ENCODE data around the gene MTOR.
"Not testable (repeated sequence)": the region's sequence is repeated elsewhere in the genome, so short reads cannot be mapped to it uniquely, and the experiment has no call there.

Gene MTOR

DNA sequence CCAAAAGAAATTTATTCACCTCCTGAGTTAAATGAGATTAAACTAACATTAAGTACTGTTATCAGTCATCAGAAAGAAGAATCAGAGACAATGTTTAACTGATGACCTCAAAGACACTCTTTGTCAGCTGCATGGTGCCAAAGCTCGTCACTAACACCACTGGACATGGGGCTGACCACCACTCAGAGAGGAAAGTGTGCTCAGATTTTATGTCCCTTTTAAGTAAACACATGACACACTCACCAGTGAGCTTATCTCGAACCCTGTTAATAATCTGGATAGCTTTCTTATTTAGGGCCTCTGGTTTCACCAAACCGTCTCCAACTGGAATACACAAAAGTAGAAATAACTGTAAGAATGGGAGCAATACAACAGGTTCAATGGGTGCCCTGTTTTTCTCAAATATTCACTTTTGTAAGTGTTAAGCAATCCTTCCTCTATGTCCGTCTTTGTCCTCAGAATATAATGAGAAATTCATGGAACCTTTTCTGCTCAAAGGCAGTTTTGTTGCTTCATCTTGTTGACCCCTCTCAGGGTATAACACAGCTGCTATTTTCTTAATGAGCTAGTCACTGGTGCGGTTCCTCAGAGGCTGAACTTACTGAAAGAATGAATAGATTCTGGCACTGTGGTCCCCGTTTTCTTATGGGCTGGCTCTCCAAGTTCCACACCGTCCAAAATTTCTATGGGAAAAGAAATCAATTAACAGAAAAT is 153.1 kb downstream of the MTOR start:
- no peak for DNase-seq (ENCODE audit: low spot score)

DNA sequence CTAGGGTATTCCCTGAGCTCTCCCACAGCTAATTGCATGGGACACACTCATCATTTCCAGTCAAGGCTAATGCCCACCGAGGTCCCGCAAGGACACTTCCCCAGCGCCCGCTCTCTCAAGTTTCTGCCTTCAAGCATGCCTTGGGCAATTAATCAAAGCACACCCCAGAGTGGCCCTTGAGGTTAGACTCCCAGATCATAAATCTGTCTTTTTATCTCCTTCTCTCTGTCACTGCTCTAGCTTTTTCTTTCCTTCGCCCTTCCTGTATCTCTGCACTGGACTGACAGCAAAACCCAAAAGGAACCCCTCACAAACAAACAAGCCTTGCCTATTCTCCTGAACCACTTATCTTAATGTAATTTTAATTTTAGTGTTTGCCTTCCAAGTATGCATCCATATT is 154.8 kb downstream of the MTOR start:
- DNase-seq (ENCODE audit: low spot score), result no peak

GRCh38 chr1:11105586-11105985 is 156.8 kb downstream of the MTOR start:
- no peak for DNase-seq (ENCODE audit: low spot score)

- DNase-seq (ENCODE audit: low spot score), result no peak
Observed at GRCh38 chr1:11101347-11101746, 161.0 kb downstream of the MTOR start.

- DNase-seq (ENCODE audit: low spot score), result not testable (repeated sequence)
Observed at GRCh38 chr1:11100806-11101205, 161.5 kb downstream of the MTOR start.

DNA sequence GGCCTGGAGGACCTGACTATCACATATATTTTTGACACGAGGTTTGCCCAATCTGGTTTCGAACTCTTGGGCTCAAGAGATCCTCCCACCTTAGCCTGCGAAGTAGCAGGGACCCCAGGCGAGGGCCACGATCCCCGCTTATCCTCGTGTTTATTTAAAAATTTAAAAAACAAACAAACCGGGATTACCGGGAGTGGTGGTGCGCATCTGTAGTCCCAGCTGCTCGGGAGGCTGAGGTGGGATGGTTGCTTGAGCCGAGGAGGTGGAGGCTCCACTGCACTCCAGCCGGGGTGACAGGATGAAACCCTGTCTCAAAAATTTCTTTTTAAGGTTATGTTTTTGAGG is 162.2 kb downstream of the MTOR start:
- no peak for DNase-seq (ENCODE audit: low spot score)

DNA sequence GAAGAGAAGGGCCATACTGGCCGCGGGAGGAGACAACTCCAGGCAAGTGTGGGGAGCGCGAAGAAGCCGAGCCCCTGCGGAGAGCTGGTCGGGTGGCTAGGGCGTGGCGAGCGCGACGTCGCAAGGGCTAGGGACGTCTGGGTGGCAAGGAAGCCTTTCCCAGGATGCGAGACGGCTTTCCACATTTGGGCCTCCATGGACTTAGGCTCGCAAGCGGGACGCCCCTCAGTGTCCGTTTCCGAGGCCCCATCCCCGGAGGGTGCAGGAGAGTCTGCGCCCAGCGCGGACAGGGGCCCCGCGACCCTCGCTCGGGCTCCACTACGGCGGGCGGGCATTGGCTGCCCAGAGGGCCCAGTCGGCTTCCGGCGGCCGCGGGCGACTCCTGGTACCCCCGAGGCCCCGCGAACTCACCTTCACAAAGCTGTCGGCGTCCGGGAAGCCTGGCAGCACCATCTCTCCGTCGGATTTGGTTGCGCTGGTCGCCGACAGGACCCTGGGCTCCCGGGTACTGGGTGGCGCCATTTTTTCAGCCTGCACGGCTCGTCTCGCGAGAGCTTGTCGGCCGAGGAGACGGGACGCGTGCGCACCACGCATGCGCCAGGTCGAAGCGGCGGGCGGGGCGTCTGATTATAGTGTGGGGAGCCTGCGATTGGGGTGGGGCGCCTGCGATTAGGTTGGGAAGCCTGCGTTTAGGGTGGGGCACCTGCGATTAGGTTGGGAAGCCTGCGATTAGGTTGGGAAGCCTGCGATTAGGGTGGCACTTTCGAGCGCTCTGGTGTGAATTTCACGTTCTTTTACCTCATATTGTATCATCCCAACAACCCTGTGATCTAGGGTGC is 162.8 kb downstream of the MTOR start, which contains the start of gene EXOSC10:
TSS of gene EXOSC10 (minus strand) at position 560 of the 839 bp plus-strand sequence. CDS start at position 522, 38 bp downstream.
- peak; percentile 83 for DNase-seq (ENCODE audit: low spot score)

DNA sequence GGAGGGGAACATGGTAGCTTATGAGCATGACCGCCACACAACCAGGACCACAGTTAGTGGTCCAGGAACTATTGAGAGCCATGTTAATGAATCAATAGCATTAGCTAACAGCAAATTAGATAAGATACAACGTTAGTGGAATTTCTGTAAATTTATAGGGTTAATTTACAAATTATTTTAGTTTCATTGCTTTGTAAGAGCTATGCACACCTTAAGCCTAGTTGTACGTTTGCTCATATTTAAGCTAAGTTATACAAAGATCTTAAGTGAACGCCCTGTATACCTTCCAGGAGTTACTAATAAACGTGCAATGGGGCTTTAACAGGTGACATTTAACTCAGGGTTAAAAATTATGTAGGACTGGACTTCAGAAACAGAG is 163.4 kb downstream of the MTOR start:
- no peak for DNase-seq (ENCODE audit: low spot score)

DNA sequence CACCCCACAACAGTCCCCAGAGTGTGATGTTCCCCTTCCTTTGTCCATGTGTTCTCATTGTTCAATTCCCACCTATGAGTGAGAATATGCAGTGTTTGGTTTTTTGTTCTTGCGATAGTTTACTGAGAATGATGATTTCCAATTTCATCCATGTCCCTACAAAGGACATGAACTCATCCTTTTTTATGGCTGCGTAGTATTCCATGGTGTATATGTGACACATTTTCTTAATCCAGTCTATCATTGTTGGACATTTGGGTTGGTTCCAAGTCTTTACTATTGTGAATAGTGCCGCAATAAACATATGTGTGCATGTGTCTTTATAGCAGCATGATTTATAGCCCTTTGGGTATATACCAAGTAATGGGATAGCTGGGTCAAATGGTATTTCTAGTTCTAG is 178.6 kb downstream of the MTOR start:
- not testable (repeated sequence) for DNase-seq (ENCODE audit: low spot score)

DNA sequence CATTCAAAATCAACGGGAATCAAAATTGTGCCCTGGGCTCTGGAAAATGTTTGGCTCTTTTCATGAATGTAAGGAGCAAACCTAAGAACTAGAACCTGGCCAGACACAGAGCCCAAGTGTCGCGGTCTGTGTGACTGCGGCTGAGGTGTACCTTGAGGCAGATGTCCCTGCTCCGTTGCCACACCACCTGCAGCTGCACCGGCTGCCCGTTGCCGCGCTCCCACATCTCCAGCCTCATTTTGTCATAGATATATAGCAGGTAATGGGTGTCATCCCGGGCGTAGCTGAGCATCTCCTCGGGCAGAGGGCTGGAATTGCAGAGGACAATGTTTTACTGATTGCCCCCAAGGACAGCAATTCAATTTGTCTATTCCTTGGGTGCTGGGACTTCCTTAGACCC is 181.4 kb downstream of the MTOR start:
- DNase-seq (ENCODE audit: low spot score), result no peak

DNA sequence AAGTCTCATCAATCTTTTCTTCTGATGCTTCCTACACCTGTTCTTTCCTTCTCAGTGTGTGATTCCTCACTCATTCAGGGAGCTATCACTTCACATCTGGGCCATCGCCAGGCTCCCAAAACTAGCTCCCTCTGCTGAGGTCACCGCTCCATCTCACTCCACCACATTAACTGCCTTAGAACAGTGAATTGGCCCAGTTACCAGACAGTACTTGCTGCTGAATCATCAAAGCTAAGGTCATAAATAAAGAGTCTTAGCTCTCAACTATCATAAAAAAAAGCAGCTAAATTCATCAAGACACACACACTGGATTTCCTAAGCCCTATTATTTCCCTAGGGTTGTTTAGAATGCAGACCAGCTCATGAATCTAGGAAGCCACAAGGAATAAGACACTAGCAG is 183.7 kb downstream of the MTOR start:
- DNase-seq (ENCODE audit: low spot score), result no peak

GRCh38 chr1:11073398-11073797 is 189.0 kb downstream of the MTOR start:
- DNase-seq (ENCODE audit: low spot score), result not testable (repeated sequence)

DNA sequence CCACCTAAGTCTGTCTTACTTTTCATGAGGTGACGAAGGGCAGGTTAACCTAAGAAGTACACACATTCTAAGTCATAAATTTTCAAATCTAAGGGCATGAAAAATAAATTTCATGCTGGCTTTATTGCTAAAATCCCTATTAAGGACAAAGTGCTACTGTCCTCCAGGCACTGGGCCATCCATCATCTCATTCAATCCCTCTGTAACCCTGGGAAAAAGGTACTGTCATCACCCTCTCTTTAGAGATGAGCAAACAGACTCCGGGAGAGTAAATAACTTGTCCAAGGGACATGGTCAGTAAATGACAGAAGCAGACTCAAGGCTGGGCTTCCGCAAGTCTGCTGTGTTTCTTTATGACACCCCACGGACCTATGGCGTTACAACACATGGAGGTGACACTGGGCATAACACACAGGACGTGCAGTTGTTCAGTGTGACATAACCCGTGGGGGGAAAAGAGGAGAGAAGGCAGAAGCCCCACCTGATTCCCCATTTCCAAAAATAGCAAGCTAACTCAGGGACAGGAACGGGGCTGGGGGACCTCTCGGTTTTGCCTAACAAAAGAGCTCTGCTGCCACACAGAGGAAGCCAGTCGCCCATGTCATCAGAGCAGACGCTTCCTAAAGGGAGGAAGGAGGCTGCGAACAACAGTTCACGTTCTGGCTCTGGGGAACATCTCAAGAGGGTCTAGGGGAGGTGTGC is 190.0 kb downstream of the MTOR start:
- DNase-seq (ENCODE audit: low spot score), result no peak

DNA sequence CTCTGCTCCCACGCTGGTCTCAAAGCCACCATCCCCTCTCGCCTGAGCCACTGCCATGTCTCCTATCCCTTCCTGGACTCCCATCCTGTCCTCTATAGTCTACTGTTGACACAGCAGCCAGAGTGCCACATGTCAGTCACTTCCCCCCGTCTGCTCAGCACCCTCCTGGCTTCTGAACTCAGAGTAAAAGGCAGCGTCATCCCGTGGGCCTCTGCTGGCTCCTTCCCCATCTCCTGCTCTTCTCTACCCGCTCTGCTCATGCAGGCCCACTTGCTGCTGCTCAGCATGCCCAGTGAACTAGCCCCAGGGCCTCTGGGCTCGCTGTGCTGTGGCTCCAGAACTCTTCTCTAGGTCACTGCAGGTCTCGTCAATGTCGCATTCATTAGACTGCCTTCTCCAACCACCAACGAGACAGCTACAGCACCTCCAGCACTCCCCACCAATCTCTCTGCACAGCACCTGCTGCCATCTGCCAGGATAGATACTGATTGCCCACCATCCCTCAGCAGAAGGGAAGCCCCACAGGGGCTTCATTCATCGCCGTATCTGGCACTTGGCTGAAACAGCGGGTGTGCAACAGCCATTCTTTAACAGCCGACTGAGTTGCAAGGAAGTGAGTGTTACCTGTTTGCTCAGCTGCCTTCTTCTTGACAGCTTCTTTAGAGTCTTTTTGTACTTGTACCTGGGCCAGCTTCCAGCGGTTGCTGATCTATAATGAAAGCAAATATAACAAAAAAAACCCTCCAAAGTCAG is 190.7 kb downstream of the MTOR start:
- no peak for DNase-seq (ENCODE audit: low spot score)

- no peak for DNase-seq (ENCODE audit: low spot score)
Observed at GRCh38 chr1:11070876-11071275, 191.5 kb downstream of the MTOR start.

- DNase-seq (ENCODE audit: low spot score), result no peak
Observed at GRCh38 chr1:11068600-11069473, 193.5 kb downstream of the MTOR start.

DNA sequence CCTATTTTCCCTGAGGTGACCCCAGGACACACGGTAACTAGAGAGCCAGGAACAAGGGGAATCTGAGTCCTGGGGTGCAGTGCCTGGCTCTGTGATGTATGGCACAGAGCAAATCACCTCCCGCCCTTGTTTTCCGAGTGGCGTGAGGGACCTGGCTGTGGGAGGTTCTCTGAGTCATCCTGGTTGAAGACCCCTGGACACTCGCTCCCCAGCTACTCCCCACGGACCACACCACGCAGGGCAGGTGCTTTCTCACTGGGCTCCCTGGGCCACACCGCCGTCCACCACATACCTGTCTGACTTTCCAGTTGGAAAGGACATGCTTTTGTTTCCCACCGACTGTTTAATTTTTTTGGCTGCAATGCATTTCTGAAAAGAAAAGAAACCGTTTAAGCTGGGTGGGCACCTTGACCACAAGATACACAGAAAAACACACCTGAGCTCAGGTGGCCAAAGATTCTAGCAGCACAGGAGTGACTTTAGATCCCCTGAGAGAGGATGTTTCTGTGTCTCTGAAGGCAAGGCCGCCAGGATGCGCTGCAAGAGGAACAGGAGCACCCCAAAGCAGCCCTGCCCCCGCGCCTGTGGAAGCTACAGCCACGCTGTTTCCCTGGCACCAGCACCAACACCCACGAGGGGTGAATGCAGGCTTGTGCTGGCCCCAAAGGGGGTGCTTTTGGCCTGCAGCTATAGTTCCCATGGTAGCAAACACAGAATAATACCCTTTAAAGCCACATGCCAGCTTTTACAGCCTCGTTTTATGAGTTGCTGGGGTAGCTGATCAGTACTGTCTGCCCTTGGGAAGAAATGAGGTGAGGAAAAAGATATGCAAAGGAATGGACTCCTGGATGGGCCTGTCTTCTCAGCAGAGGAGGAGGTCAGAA is 194.4 kb downstream of the MTOR start:
- no peak for DNase-seq (ENCODE audit: low spot score)

DNA sequence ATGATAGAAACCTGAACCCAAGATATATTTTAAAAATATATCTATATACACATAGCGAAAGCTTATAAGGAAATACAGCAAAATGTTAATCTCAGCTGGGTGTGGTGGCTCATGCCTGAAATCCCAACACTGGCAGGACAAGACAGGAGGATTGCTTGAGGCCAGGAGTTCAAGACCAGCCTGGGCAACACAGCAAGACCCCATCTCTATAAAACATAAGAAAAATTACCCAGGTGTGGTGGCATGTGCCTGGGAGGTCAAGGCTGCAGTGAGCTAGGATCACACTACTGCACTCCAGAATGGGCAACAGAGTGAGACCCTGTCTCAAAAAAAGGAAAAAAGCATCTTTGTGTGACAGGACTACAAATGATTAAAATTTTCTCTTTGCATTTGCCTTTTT is 196.6 kb downstream of the MTOR start:
- no peak for DNase-seq (ENCODE audit: low spot score)

DNA sequence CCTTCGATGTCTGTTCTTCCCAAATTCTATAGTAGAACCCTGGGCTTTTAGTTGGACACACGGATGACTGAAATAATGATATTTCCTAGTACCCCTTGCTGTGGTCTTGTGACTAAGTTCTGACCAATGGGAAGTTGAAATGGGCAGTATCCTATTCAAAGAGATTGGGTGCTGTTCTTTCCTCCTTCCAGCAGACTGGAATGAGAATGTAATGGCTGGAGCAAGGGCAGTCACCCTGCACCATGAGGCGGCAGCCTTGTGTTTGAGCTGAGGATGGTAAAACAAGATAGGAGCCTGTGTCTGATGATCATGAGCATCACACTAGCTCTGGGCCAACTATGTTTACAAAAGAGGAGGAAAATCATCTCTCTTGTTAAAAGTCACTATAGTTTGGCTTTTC is 197.4 kb downstream of the MTOR start:
- no peak for DNase-seq (ENCODE audit: low spot score)

DNA sequence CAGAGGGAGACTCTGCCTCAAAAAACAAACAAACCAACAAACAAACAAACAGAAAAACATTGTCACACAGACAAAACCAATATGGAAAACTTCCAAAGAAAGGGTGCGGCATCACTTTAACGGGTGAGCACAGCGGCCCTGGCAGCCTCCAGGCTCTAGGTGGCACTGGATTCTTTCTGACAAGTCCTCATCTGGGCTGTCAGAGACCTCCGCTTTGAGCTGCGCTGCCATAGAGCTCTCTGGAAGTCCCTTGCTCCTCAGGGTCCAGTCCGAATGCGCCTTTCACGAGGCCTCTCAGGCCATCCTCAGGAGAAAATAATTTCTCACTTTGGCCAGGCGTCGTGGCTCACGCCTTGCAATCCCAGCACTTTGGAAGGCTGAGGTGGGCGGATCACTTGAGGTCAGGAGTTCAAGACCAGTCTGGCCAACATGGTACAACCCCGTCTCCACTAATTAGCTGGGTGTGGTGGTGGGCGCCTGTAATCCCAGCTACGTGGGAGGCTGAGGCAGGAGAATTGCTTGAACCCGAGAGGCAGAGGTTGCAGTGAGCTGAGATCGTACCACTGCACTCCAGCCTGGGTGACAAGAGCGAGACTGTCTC is 198.3 kb downstream of the MTOR start:
- DNase-seq (ENCODE audit: low spot score), result peak; percentile 38
